WI38 (cell line): Measurements from ENCODE around the gene RIN1.

Experiments used
- H3K4me3 ChIP-seq: 2 replicates; pipeline ENCODE4 v1.5.1; 2011; ENCODE audit warnings: low read depth, mild to moderate bottlenecking, control low read depth, low read length
- TF ChIP-seq, protein P1 (sequence below): IDR thresholded peaks from 2 replicates; pipeline ENCODE4 v1.5.1; 2012; ENCODE audit warnings: low read depth, mild to moderate bottlenecking, control low read depth, low read length

The RIN1 gene

GRCh38 chr11:66340596-66341501 lies 4.6 kb upstream of the RIN1 start:
- TF ChIP-seq, protein P1, sequence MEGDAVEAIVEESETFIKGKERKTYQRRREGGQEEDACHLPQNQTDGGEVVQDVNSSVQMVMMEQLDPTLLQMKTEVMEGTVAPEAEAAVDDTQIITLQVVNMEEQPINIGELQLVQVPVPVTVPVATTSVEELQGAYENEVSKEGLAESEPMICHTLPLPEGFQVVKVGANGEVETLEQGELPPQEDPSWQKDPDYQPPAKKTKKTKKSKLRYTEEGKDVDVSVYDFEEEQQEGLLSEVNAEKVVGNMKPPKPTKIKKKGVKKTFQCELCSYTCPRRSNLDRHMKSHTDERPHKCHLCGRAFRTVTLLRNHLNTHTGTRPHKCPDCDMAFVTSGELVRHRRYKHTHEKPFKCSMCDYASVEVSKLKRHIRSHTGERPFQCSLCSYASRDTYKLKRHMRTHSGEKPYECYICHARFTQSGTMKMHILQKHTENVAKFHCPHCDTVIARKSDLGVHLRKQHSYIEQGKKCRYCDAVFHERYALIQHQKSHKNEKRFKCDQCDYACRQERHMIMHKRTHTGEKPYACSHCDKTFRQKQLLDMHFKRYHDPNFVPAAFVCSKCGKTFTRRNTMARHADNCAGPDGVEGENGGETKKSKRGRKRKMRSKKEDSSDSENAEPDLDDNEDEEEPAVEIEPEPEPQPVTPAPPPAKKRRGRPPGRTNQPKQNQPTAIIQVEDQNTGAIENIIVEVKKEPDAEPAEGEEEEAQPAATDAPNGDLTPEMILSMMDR, result no peak
- H3K4me3 ChIP-seq, result no peak overlapping the region

DNA sequence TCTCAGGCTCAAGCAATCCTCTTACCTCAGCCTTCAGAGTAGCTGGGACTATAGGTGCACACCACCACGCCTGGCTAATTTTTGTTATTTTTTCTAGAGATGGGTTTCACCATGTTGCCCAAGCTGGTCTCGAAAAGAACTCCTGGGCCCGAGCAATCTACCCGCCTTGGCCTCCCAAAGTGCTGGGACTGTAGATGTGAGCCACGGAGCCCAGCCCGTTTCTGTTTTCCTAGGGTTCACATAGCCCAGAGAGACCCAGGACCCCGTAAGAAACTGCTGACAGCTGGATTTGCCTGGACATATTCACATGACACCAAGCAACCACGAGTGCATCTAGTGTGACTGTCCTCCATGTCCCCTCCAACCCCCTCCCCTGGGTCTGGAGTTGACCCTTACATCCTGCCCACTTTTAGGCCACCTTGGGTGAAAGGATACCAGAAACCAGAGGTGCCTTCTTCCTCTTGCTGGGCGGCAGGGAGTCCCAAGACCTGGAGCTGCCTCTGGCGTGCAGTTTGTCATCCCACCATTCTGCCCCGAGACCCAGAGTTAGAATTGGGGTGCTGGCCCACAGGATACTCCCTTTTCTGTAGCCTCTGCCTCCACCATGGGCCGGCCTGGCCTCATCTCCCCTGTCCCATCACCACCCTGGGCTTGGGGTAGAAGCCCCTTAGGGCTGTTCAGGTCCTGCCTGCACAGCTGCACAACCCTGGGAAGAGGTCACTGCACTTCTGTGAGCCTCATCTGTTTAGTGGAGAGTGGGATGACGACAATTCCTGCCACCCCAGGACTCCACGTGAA lies 3.7 kb upstream of the RIN1 start:
- H3K4me3 ChIP-seq, result no peak overlapping the region
- TF ChIP-seq, protein P1, result no peak

DNA sequence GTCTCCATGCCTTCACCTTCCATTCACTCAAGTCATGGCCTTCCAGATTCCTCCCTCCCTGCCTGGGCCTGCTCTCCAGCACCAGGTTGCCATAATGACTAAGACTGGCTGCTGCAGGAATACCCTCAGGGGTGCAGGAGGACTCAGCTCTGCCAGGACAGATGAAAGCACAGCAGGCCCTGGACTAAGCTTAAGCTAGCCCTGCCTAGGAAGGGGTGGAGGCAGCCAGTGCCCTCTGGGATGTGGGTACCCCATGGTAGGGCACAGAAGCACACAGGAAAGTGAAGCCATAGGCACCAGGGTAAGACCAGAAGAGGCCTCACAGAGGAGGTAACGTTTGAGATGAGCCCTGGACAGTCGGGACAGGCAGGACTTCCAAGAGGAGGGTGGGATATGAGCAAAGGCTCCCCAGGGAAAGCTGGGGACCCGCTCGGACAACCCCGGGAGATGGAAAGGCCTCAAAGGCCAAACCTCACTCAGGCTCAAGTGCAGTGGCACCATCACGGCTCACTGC lies 3.0 kb upstream of the RIN1 start:
- TF ChIP-seq, protein P1, result no peak
- no peak overlapping the region for H3K4me3 ChIP-seq

GRCh38 chr11:66338276-66339161 lies 2.3 kb upstream of the RIN1 start:
- TF ChIP-seq, protein P1, result no peak

GRCh38 chr11:66337103-66337899 lies 1.1 kb upstream of the RIN1 start:
- TF ChIP-seq, protein P1, result no peak
- no peak overlapping the region for H3K4me3 ChIP-seq

More at GRCh38 chr11:66338276-66339161, 2.3 kb upstream of the RIN1 start:
- H3K4me3 ChIP-seq, result no peak overlapping the region
